ENCODE measurements around the gene PTPN11.

DNA sequence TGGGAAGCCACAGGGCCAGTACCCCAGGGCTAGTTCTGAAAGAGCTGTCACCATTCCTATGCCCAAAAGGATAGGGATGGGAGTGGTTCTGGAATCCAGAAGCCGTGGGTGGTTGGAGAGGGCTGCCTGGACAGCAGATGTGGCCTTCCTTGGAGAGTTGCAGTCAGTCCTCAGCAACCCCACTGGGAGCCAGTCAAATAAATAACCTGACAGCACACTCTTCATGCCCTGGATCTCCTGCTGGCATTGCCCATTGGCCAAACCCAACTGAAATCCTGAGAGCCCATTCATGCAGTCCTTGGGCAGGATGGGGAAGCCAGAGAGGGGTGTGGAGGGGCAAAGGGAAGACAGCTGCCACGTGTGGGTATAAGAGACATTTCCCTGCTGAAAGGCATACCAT, 128.2 kb downstream of the PTPN11 start:
- TF ChIP-seq POLR2A (IDR thresholded peaks at IDR 0.05): no peak
- TF ChIP-seq, protein P1, sequence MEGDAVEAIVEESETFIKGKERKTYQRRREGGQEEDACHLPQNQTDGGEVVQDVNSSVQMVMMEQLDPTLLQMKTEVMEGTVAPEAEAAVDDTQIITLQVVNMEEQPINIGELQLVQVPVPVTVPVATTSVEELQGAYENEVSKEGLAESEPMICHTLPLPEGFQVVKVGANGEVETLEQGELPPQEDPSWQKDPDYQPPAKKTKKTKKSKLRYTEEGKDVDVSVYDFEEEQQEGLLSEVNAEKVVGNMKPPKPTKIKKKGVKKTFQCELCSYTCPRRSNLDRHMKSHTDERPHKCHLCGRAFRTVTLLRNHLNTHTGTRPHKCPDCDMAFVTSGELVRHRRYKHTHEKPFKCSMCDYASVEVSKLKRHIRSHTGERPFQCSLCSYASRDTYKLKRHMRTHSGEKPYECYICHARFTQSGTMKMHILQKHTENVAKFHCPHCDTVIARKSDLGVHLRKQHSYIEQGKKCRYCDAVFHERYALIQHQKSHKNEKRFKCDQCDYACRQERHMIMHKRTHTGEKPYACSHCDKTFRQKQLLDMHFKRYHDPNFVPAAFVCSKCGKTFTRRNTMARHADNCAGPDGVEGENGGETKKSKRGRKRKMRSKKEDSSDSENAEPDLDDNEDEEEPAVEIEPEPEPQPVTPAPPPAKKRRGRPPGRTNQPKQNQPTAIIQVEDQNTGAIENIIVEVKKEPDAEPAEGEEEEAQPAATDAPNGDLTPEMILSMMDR (IDR thresholded peaks at IDR 0.05): no peak
